ENCODE data around the gene SEZ6.
A peak's percentile ranks its signal among the peaks of the same experiment; 100 is the strongest.

The SEZ6 gene

GRCh38 chr17:28950017-28950751, 55.6 kb downstream of the SEZ6 start:
- H3K4me3 ChIP-seq (ENCODE audit: low read length) = peak overlapping the region; percentile 88
- H3K9ac ChIP-seq (ENCODE audit: low read length) = peak overlapping the region; percentile 96
- peak; percentile 63 for DNase-seq (ENCODE audit: low read depth)
- H3K36me3 ChIP-seq (ENCODE audit: control insufficient read depth, insufficient read depth, low read length, severe bottlenecking) = no peaks in the 10 kb centered on the region
- no peaks in the 10 kb centered on the region for H3K27me3 ChIP-seq (replicated peaks; ENCODE audit: control insufficient read depth, insufficient read depth, low read length)
- H3K4me1 ChIP-seq (ENCODE audit: control insufficient read depth, insufficient read depth, low read length) = peaks cover 37% of the 10 kb centered on the region
- no peaks in the 10 kb centered on the region for H3K9me3 ChIP-seq (ENCODE audit: control insufficient read depth, low read length)

GRCh38 chr17:28949185-28950016, 56.4 kb downstream of the SEZ6 start:
- peak overlapping the region; percentile 96 for H3K9ac ChIP-seq (ENCODE audit: low read length)
- peak; percentile 94 for DNase-seq (ENCODE audit: low read depth)
- peaks cover 43% of the 10 kb centered on the region for H3K4me1 ChIP-seq (ENCODE audit: control insufficient read depth, insufficient read depth, low read length)
- no peaks in the 10 kb centered on the region for H3K27me3 ChIP-seq (replicated peaks; ENCODE audit: control insufficient read depth, insufficient read depth, low read length)
- peak overlapping the region; percentile 88 for H3K4me3 ChIP-seq (ENCODE audit: low read length)
- no peaks in the 10 kb centered on the region for H3K9me3 ChIP-seq (ENCODE audit: control insufficient read depth, low read length)
- H3K36me3 ChIP-seq (ENCODE audit: control insufficient read depth, insufficient read depth, low read length, severe bottlenecking) = peaks cover under 1% of the 10 kb centered on the region

- no peak for DNase-seq (ENCODE audit: low read depth)
- peaks cover 6% of the 10 kb centered on the region for H3K36me3 ChIP-seq (ENCODE audit: control insufficient read depth, insufficient read depth, low read length, severe bottlenecking)
- H3K9me3 ChIP-seq (ENCODE audit: control insufficient read depth, low read length) = no peaks in the 10 kb centered on the region
- peak overlapping the region; percentile 88 for H3K4me3 ChIP-seq (ENCODE audit: low read length)
- peak overlapping the region; percentile 96 for H3K9ac ChIP-seq (ENCODE audit: low read length)
- no peaks in the 10 kb centered on the region for H3K27me3 ChIP-seq (replicated peaks; ENCODE audit: control insufficient read depth, insufficient read depth, low read length)
- peaks cover 43% of the 10 kb centered on the region for H3K4me1 ChIP-seq (ENCODE audit: control insufficient read depth, insufficient read depth, low read length)
These were observed 57.0 kb downstream of the SEZ6 start for GRCh38 chr17:28948873-28949184.

- no peak for DNase-seq (ENCODE audit: low read depth)
- H3K4me1 ChIP-seq (ENCODE audit: control insufficient read depth, insufficient read depth, low read length) = peaks cover 43% of the 10 kb centered on the region
- peak overlapping the region; percentile 88 for H3K4me3 ChIP-seq (ENCODE audit: low read length)
- H3K9ac ChIP-seq (ENCODE audit: low read length) = peak overlapping the region; percentile 96
- H3K27me3 ChIP-seq (replicated peaks; ENCODE audit: control insufficient read depth, insufficient read depth, low read length) = no peaks in the 10 kb centered on the region
- H3K36me3 ChIP-seq (ENCODE audit: control insufficient read depth, insufficient read depth, low read length, severe bottlenecking) = peaks cover 11% of the 10 kb centered on the region
- no peaks in the 10 kb centered on the region for H3K9me3 ChIP-seq (ENCODE audit: control insufficient read depth, low read length)
These were observed 57.5 kb downstream of the SEZ6 start for GRCh38 chr17:28948342-28948741.

GRCh38 chr17:28947639-28948038, 58.2 kb downstream of the SEZ6 start:
- Histone ChIP-seq H3K4me3 (ENCODE audit: low read length) (peak overlapping the region; percentile 88), H3K4me1 (ENCODE audit: control insufficient read depth, insufficient read depth, low read length) (peaks cover 38% of the 10 kb centered on the region), H3K36me3 (ENCODE audit: control insufficient read depth, insufficient read depth, low read length, severe bottlenecking) (peaks cover 17% of the 10 kb centered on the region), H3K9ac (ENCODE audit: low read length) (peak overlapping the region; percentile 96), H3K9me3 (ENCODE audit: control insufficient read depth, low read length) (no peaks in the 10 kb centered on the region), H3K27me3 (replicated peaks; ENCODE audit: control insufficient read depth, insufficient read depth, low read length) (no peaks in the 10 kb centered on the region)
- no peak for DNase-seq (ENCODE audit: low read depth)

GRCh38 chr17:28946239-28946638, 59.6 kb downstream of the SEZ6 start:
- H3K27me3 ChIP-seq (replicated peaks; ENCODE audit: control insufficient read depth, insufficient read depth, low read length) = no peaks in the 10 kb centered on the region
- H3K36me3 ChIP-seq (ENCODE audit: control insufficient read depth, insufficient read depth, low read length, severe bottlenecking) = peaks cover 22% of the 10 kb centered on the region
- H3K9ac ChIP-seq (ENCODE audit: low read length) = peak overlapping the region; percentile 30
- peak overlapping the region; percentile 17 for H3K4me3 ChIP-seq (ENCODE audit: low read length)
- H3K4me1 ChIP-seq (ENCODE audit: control insufficient read depth, insufficient read depth, low read length) = peaks cover 37% of the 10 kb centered on the region
- DNase-seq (ENCODE audit: low read depth) = peak; percentile 42
- H3K9me3 ChIP-seq (ENCODE audit: control insufficient read depth, low read length) = no peaks in the 10 kb centered on the region

GRCh38 chr17:28944862-28945741, 60.7 kb downstream of the SEZ6 start:
- peak; percentile 35 for DNase-seq (ENCODE audit: low read depth)
- Histone ChIP-seq H3K36me3 (ENCODE audit: control insufficient read depth, insufficient read depth, low read length, severe bottlenecking) (peaks cover 22% of the 10 kb centered on the region), H3K9me3 (ENCODE audit: control insufficient read depth, low read length) (no peaks in the 10 kb centered on the region), H3K9ac (ENCODE audit: low read length) (no peak overlapping the region), H3K4me3 (ENCODE audit: low read length) (peak overlapping the region; percentile 39), H3K27me3 (replicated peaks; ENCODE audit: control insufficient read depth, insufficient read depth, low read length) (no peaks in the 10 kb centered on the region), H3K4me1 (ENCODE audit: control insufficient read depth, insufficient read depth, low read length) (peaks cover 49% of the 10 kb centered on the region)

GRCh38 chr17:28944343-28944742, 61.5 kb downstream of the SEZ6 start:
- no peaks in the 10 kb centered on the region for H3K9me3 ChIP-seq (ENCODE audit: control insufficient read depth, low read length)
- H3K36me3 ChIP-seq (ENCODE audit: control insufficient read depth, insufficient read depth, low read length, severe bottlenecking) = peaks cover 22% of the 10 kb centered on the region
- peaks cover 56% of the 10 kb centered on the region for H3K4me1 ChIP-seq (ENCODE audit: control insufficient read depth, insufficient read depth, low read length)
- no peak overlapping the region for H3K9ac ChIP-seq (ENCODE audit: low read length)
- H3K4me3 ChIP-seq (ENCODE audit: low read length) = no peak overlapping the region
- H3K27me3 ChIP-seq (replicated peaks; ENCODE audit: control insufficient read depth, insufficient read depth, low read length) = no peaks in the 10 kb centered on the region
- DNase-seq (ENCODE audit: low read depth) = no peak

GRCh38 chr17:28942925-28943324, 62.9 kb downstream of the SEZ6 start:
- DNase-seq (ENCODE audit: low read depth) = no peak
- Histone ChIP-seq H3K27me3 (replicated peaks; ENCODE audit: control insufficient read depth, insufficient read depth, low read length) (no peaks in the 10 kb centered on the region), H3K4me3 (ENCODE audit: low read length) (no peak overlapping the region), H3K9me3 (ENCODE audit: control insufficient read depth, low read length) (no peaks in the 10 kb centered on the region), H3K9ac (ENCODE audit: low read length) (no peak overlapping the region), H3K36me3 (ENCODE audit: control insufficient read depth, insufficient read depth, low read length, severe bottlenecking) (peaks cover 22% of the 10 kb centered on the region), H3K4me1 (ENCODE audit: control insufficient read depth, insufficient read depth, low read length) (peaks cover 65% of the 10 kb centered on the region)

- H3K9ac ChIP-seq (ENCODE audit: low read length) = no peak overlapping the region
- H3K9me3 ChIP-seq (ENCODE audit: control insufficient read depth, low read length) = no peaks in the 10 kb centered on the region
- no peaks in the 10 kb centered on the region for H3K27me3 ChIP-seq (replicated peaks; ENCODE audit: control insufficient read depth, insufficient read depth, low read length)
- peaks cover 67% of the 10 kb centered on the region for H3K4me1 ChIP-seq (ENCODE audit: control insufficient read depth, insufficient read depth, low read length)
- no peak for DNase-seq (ENCODE audit: low read depth)
- H3K36me3 ChIP-seq (ENCODE audit: control insufficient read depth, insufficient read depth, low read length, severe bottlenecking) = peaks cover 22% of the 10 kb centered on the region
- H3K4me3 ChIP-seq (ENCODE audit: low read length) = no peak overlapping the region
These were observed 64.6 kb downstream of the SEZ6 start for GRCh38 chr17:28941251-28941650.

GRCh38 chr17:28940675-28941074, 65.2 kb downstream of the SEZ6 start:
- Histone ChIP-seq H3K9ac (ENCODE audit: low read length) (no peak overlapping the region), H3K9me3 (ENCODE audit: control insufficient read depth, low read length) (no peaks in the 10 kb centered on the region), H3K36me3 (ENCODE audit: control insufficient read depth, insufficient read depth, low read length, severe bottlenecking) (peaks cover 22% of the 10 kb centered on the region), H3K4me1 (ENCODE audit: control insufficient read depth, insufficient read depth, low read length) (peaks cover 67% of the 10 kb centered on the region), H3K27me3 (replicated peaks; ENCODE audit: control insufficient read depth, insufficient read depth, low read length) (no peaks in the 10 kb centered on the region), H3K4me3 (ENCODE audit: low read length) (no peak overlapping the region)
- no peak for DNase-seq (ENCODE audit: low read depth)
